NT2/D1 (cell line): ENCODE measurements around the gene NUTF2.

Source experiments
- DNase-seq: peaks from one replicate; pipeline ENCODE4 v3.0.0-alpha.2; 2011; ENCODE audit warnings: low read depth, low spot score
- H3K27me3 ChIP-seq: 2 replicates; pipeline ENCODE4 v1.6.0; 2011; ENCODE audit warnings: mild to moderate bottlenecking; ENCODE audit not compliant: insufficient read length, insufficient read depth
- H3K36me3 ChIP-seq: 2 replicates; pipeline ENCODE4 v1.6.1; 2011; ENCODE audit warnings: mild to moderate bottlenecking, low read length, mixed read lengths; ENCODE audit not compliant: insufficient read depth, insufficient read length
- H3K4me1 ChIP-seq: 2 replicates; pipeline ENCODE4 v1.5.1; 2011; ENCODE audit not compliant: insufficient read depth, insufficient read length
- H3K4me3 ChIP-seq: 2 replicates; pipeline ENCODE4 v1.5.1; 2011; ENCODE audit warnings: low read depth; ENCODE audit not compliant: insufficient read length
- H3K9ac ChIP-seq: 2 replicates; pipeline ENCODE4 v1.6.0; 2011; ENCODE audit warnings: low read depth; ENCODE audit not compliant: insufficient read length
- H3K9me3 ChIP-seq: 2 replicates; pipeline ENCODE4 v1.5.1; 2011; ENCODE audit warnings: mild to moderate bottlenecking, low read length; ENCODE audit not compliant: insufficient read depth
- SUZ12 ChIP-seq: IDR thresholded peaks from 2 replicates; pipeline ENCODE4 v1.6.1; 2011; ENCODE audit not compliant: insufficient read length, insufficient read depth; ENCODE audit errors: extremely low read depth
- YY1 ChIP-seq: IDR thresholded peaks from 2 replicates; pipeline ENCODE4 v1.6.1; 2011; ENCODE audit not compliant: insufficient read length, insufficient read depth
- ZNF274 ChIP-seq: IDR thresholded peaks from 2 replicates; pipeline ENCODE4 v1.6.1; 2011; ENCODE audit warnings: mild to moderate bottlenecking, low read depth, low read length

NUTF2 gene

GRCh38 chr16:67806428-67807147 lies 40.1 kb upstream of the NUTF2 start, which contains the start of the genes RANBP10 and TSNAXIP1:
Gene RANBP10 (minus strand): TSS chr16:67806560. CDS start chr16:67806536, 24 bp downstream.
Gene TSNAXIP1 (plus strand): TSS chr16:67806889. CDS start chr16:67807150, 261 bp downstream.
- H3K4me1 ChIP-seq = peaks cover 7% of the 10 kb centered on the region
- peak within 1 kb of the TSS; percentile 93 for H3K4me3 ChIP-seq
- H3K27me3 ChIP-seq = no peaks in the 10 kb centered on the region
- H3K9ac ChIP-seq = peak within 1 kb of the TSS; percentile 92
- peaks cover 33% of the 10 kb centered on the region for H3K36me3 ChIP-seq
- H3K9me3 ChIP-seq = no peaks in the 10 kb centered on the region
- peak; percentile 98 for DNase-seq
- TF ChIP-seq SUZ12 = no peak
- no peak for TF ChIP-seq ZNF274
- TF ChIP-seq YY1 = peak; percentile 77

- H3K9me3 ChIP-seq = no peaks in the 10 kb centered on the region
- peak overlapping the region; percentile 93 for H3K4me3 ChIP-seq
- TF ChIP-seq YY1 = no peak
- no peak for TF ChIP-seq SUZ12
- TF ChIP-seq ZNF274 = no peak
- peaks cover 7% of the 10 kb centered on the region for H3K4me1 ChIP-seq
- no peak for DNase-seq
- no peaks in the 10 kb centered on the region for H3K27me3 ChIP-seq
- H3K36me3 ChIP-seq = peaks cover 28% of the 10 kb centered on the region
- peak overlapping the region; percentile 79 for H3K9ac ChIP-seq
Observed at GRCh38 chr16:67807148-67807682, 39.5 kb upstream of the NUTF2 start.

- H3K4me1 ChIP-seq = no peaks in the 10 kb centered on the region
- TF ChIP-seq YY1 = no peak
- no peak for TF ChIP-seq SUZ12
- TF ChIP-seq ZNF274 = no peak
- no peak overlapping the region for H3K9ac ChIP-seq
- H3K4me3 ChIP-seq = no peak overlapping the region
- H3K36me3 ChIP-seq = no peaks in the 10 kb centered on the region
- DNase-seq = no peak
- no peaks in the 10 kb centered on the region for H3K9me3 ChIP-seq
- no peaks in the 10 kb centered on the region for H3K27me3 ChIP-seq
Observed at GRCh38 chr16:67811899-67812298, 34.8 kb upstream of the NUTF2 start.

GRCh38 chr16:67814567-67814966 lies 32.2 kb upstream of the NUTF2 start:
- TF ChIP-seq SUZ12 (no peak), ZNF274 (no peak), YY1 (no peak)
- Histone ChIP-seq H3K27me3 (no peaks in the 10 kb centered on the region), H3K36me3 (no peaks in the 10 kb centered on the region), H3K9me3 (no peaks in the 10 kb centered on the region), H3K4me3 (no peak overlapping the region), H3K9ac (no peak overlapping the region), H3K4me1 (no peaks in the 10 kb centered on the region)
- no peak for DNase-seq

GRCh38 chr16:67820608-67821259 lies 26.0 kb upstream of the NUTF2 start:
- H3K36me3 ChIP-seq = peaks cover 2% of the 10 kb centered on the region
- H3K9ac ChIP-seq = no peak overlapping the region
- H3K4me3 ChIP-seq = no peak overlapping the region
- H3K9me3 ChIP-seq = no peaks in the 10 kb centered on the region
- peaks cover 10% of the 10 kb centered on the region for H3K4me1 ChIP-seq
- no peaks in the 10 kb centered on the region for H3K27me3 ChIP-seq
- TF ChIP-seq ZNF274 (no peak), SUZ12 (no peak), YY1 (no peak)
- DNase-seq = no peak

- peaks cover 12% of the 10 kb centered on the region for H3K4me1 ChIP-seq
Observed at GRCh38 chr16:67822511-67822910, 24.2 kb upstream of the NUTF2 start.

GRCh38 chr16:67825119-67825518 lies 21.6 kb upstream of the NUTF2 start:
- TF ChIP-seq YY1 (no peak), SUZ12 (no peak)
- Histone ChIP-seq H3K4me3 (no peak overlapping the region), H3K4me1 (peaks cover 12% of the 10 kb centered on the region), H3K27me3 (no peaks in the 10 kb centered on the region), H3K9me3 (no peaks in the 10 kb centered on the region), H3K9ac (no peak overlapping the region), H3K36me3 (peaks cover 46% of the 10 kb centered on the region)
- DNase-seq = no peak

More at GRCh38 chr16:67822511-67822910, 24.2 kb upstream of the NUTF2 start:
- peaks cover 20% of the 10 kb centered on the region for H3K36me3 ChIP-seq
- H3K4me3 ChIP-seq = no peak overlapping the region
- TF ChIP-seq YY1 (no peak), ZNF274 (no peak), SUZ12 (no peak)
- DNase-seq = no peak
- H3K9me3 ChIP-seq = no peaks in the 10 kb centered on the region
- no peak overlapping the region for H3K9ac ChIP-seq
- no peaks in the 10 kb centered on the region for H3K27me3 ChIP-seq
